ENCODE measurements around the gene MT1M. TPM values are rescaled to one million over a fixed set of nuclear protein-coding genes. Genes with fewer than 3 reads are reported as not detected.
"Not testable (repeated sequence)": the region's sequence is repeated elsewhere in the genome, so short reads cannot be mapped to it uniquely, and the experiment has no call there.

Gene MT1M
- total and polyA plus RNA-seq, 10 of the 15 experiments (the other 5 are each of a cell fraction or from before 2014, with no cell fraction given), result not detected

DNA sequence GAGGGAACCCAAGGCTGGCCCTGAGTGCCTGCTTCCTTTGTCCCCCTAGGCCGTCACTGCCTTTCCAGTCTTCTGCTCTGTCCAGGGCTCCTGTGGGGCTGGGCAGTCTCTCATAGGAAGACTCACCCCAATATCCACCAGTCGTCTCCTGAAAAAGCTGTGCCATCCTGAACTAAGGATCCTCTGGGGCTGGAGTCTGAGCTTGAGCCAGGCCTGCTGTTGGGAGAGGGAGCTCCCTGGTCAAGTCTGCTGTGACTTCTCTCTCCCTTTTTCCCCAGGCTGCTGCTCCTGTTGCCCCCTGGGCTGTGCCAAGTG is 38.1 kb downstream of the MT1M start:
- in situ Hi-C loops (cut with MboI) (no loop called here), intact Hi-C loops (cut with micrococcal nuclease; ENCODE audit: unreplicated experiment) (no loop called here)
- H3K36me3 ChIP-seq (ENCODE audit: control insufficient read depth in 2 of 2, insufficient read depth in 2 of 2, low read length in 1 of 2), result no peaks in the 10 kb centered on the region
- no peak overlapping the region for H3K9ac ChIP-seq (ENCODE audit: control insufficient read depth, insufficient read depth, low read length)
- ChIA-PET RAD21 (ENCODE audit: unreplicated experiment) (no interaction called here), SMC1A (ENCODE audit: uncharacterized antibody, unreplicated experiment) (no interaction called here), POLR2A (interaction anchor here (0.8 kb wide), 1 partner anchor 31 kb away, joined by 3 read pairs; no protein-coding TSS in a partner anchor), CTCF (interaction anchor here (1.0 to 1.6 kb wide), 2 partner anchors 31 to 219 kb away, joined by 3 to 4 read pairs; partner anchors contain the start of genes NUDT21 and OGFOD1)
- H2AFZ ChIP-seq (ENCODE audit: control insufficient read depth, low read depth, low read length), result no peak overlapping the region
- no peak for FAIRE-seq
- WGBS (ENCODE audit: insufficient coverage, insufficient replicate concordance, low lambda C conversion rate, missing lambda C conversion rate), result 0% methylated on average over 2 of the region's 2 CpGs
- no peaks in the 10 kb centered on the region for H3K9me3 ChIP-seq (replicated peaks; ENCODE audit: control insufficient read depth, insufficient read depth, low read length)
- H3K27ac ChIP-seq (ENCODE audit: control insufficient read depth, insufficient read depth), result no peak overlapping the region
- DNase-seq (ENCODE audit: low read depth, low spot score), result no peak
- no peak for TF ChIP-seq TCF7 (IDR thresholded peaks at IDR 0.05; ENCODE audit: borderline replicate concordance)
- no peak for TF ChIP-seq JUNB (IDR thresholded peaks at IDR 0.05)
- TF ChIP-seq, protein P1, sequence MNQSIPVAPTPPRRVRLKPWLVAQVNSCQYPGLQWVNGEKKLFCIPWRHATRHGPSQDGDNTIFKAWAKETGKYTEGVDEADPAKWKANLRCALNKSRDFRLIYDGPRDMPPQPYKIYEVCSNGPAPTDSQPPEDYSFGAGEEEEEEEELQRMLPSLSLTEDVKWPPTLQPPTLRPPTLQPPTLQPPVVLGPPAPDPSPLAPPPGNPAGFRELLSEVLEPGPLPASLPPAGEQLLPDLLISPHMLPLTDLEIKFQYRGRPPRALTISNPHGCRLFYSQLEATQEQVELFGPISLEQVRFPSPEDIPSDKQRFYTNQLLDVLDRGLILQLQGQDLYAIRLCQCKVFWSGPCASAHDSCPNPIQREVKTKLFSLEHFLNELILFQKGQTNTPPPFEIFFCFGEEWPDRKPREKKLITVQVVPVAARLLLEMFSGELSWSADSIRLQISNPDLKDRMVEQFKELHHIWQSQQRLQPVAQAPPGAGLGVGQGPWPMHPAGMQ (IDR thresholded peaks at IDR 0.05; ENCODE audit: borderline replicate concordance), result no peak
- no peak for TF ChIP-seq SIX5 (IDR thresholded peaks at IDR 0.05; ENCODE audit: low read depth, low read length, severe bottlenecking)
- no peak for TF ChIP-seq LARP7 (IDR thresholded peaks at IDR 0.05)
- TF ChIP-seq YBX1 (IDR thresholded peaks at IDR 0.05), result no peak
- H3K4me2 ChIP-seq (ENCODE audit: control insufficient read depth, insufficient read depth), result no peak overlapping the region
- BruUV-seq (replicated peaks), result no TSS peak
- H3K79me2 ChIP-seq (ENCODE audit: control insufficient read depth, insufficient read depth, low read length), result no peaks in the 10 kb centered on the region
- ATAC-seq, result no peak
- no peak overlapping the region for H3K4me3 ChIP-seq
- H3K4me1 ChIP-seq (ENCODE audit: control insufficient read depth, insufficient read depth, low read length), result no peaks in the 10 kb centered on the region
- H3K27me3 ChIP-seq (replicated peaks in 1 of 2; ENCODE audit: control insufficient read depth in 2 of 2, insufficient read depth in 2 of 2, low read length in 1 of 2), result peaks cover 19 to 26% of the 10 kb centered on the region in 2 experiments
- H4K20me1 ChIP-seq (ENCODE audit: control insufficient read depth, insufficient read depth), result no peaks in the 10 kb centered on the region

DNA sequence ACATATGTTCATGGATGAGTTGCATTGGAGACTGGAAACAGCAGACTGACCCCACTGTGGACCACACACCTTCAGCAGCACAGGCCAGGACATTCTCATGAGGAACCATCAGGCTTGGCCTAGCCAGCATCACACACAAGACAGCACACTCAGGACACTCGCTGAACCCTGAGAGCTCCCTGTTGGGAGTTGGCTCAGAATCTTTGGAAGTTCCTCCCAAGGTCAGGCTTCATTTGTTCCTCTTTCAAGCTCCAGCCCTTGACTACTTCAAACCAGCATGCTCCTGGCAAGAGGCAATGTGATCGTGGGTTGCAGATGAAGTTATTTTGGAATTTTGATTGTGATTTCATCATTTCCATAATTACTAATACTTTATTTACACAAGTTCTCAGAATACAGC is 39.2 kb downstream of the MT1M start:
- WGBS (ENCODE audit: insufficient coverage, insufficient replicate concordance, low lambda C conversion rate, missing lambda C conversion rate), result 41% methylated on average over 2 of the region's 2 CpGs
- ChIA-PET RAD21 (ENCODE audit: unreplicated experiment) (interaction anchor here (2.5 kb wide), 1 partner anchor 30 kb away, joined by 11 read pairs; no protein-coding TSS in a partner anchor), CTCF (interaction anchor here (1.6 kb wide), 1 partner anchor 30 kb away, joined by 4 read pairs; no protein-coding TSS in a partner anchor), SMC1A (ENCODE audit: uncharacterized antibody, unreplicated experiment) (interaction anchor here (1.2 kb wide), 1 partner anchor 30 kb away, joined by 5 read pairs; no protein-coding TSS in a partner anchor)
- H4K20me1 ChIP-seq (ENCODE audit: control insufficient read depth, insufficient read depth); H3K4me3 ChIP-seq; POLR2A ChIA-PET; H3K9me3 ChIP-seq (replicated peaks; ENCODE audit: control insufficient read depth, insufficient read depth, low read length); H3K9ac ChIP-seq (ENCODE audit: control insufficient read depth, insufficient read depth, low read length); FAIRE-seq; ATAC-seq; in situ Hi-C loops (cut with MboI); H3K36me3 ChIP-seq (ENCODE audit: control insufficient read depth in 2 of 2, insufficient read depth in 2 of 2, low read length in 1 of 2); H3K4me1 ChIP-seq (ENCODE audit: control insufficient read depth, insufficient read depth, low read length); H3K4me2 ChIP-seq (ENCODE audit: control insufficient read depth, insufficient read depth); DNase-seq (ENCODE audit: low read depth, low spot score); H3K27ac ChIP-seq (ENCODE audit: control insufficient read depth, insufficient read depth); H3K79me2 ChIP-seq (ENCODE audit: control insufficient read depth, insufficient read depth, low read length); intact Hi-C loops (cut with micrococcal nuclease; ENCODE audit: unreplicated experiment); H2AFZ ChIP-seq (ENCODE audit: control insufficient read depth, low read depth, low read length); BruUV-seq (replicated peaks): not testable (repeated sequence)
- H3K27me3 ChIP-seq (replicated peaks in 1 of 2; ENCODE audit: control insufficient read depth in 2 of 2, insufficient read depth in 2 of 2, low read length in 1 of 2), result peaks cover 19 to 23% of the 10 kb centered on the region in 2 experiments

DNA sequence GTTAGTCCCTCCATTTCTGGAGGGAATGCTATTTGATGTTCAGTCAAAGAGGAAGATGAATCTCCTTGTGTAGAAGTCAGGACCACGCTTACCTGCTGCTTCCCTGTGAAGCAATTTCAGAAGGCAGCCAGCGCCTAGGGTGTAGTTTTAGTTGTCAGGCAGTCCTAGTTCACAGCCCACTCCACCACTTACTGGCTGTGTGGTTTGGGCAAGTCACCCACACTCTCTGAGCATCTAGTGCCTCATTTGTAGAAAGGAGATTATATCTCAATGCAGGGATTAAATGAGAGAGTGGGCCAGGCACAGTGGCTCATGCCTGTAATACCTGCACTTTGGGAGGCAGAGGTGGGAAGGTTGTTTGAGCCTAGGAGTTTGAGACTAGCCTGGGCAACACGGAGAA is 39.7 kb downstream of the MT1M start:
- H3K4me2 ChIP-seq (ENCODE audit: control insufficient read depth, insufficient read depth); H3K36me3 ChIP-seq (ENCODE audit: control insufficient read depth in 2 of 2, insufficient read depth in 2 of 2, low read length in 1 of 2); BruUV-seq (replicated peaks); intact Hi-C loops (cut with micrococcal nuclease; ENCODE audit: unreplicated experiment); H2AFZ ChIP-seq (ENCODE audit: control insufficient read depth, low read depth, low read length); in situ Hi-C loops (cut with MboI); H3K79me2 ChIP-seq (ENCODE audit: control insufficient read depth, insufficient read depth, low read length); DNase-seq (ENCODE audit: low read depth, low spot score); H3K4me3 ChIP-seq; H3K9me3 ChIP-seq (replicated peaks; ENCODE audit: control insufficient read depth, insufficient read depth, low read length); POLR2A ChIA-PET; H3K9ac ChIP-seq (ENCODE audit: control insufficient read depth, insufficient read depth, low read length); H4K20me1 ChIP-seq (ENCODE audit: control insufficient read depth, insufficient read depth); H3K27ac ChIP-seq (ENCODE audit: control insufficient read depth, insufficient read depth); H3K4me1 ChIP-seq (ENCODE audit: control insufficient read depth, insufficient read depth, low read length); ATAC-seq: not testable (repeated sequence)
- peak; percentile 83 for FAIRE-seq
- ChIA-PET RAD21 (ENCODE audit: unreplicated experiment) (interaction anchor here (2.5 kb wide), 1 partner anchor 30 kb away, joined by 11 read pairs; no protein-coding TSS in a partner anchor), SMC1A (ENCODE audit: uncharacterized antibody, unreplicated experiment) (interaction anchor here (1.2 kb wide), 1 partner anchor 30 kb away, joined by 5 read pairs; no protein-coding TSS in a partner anchor), CTCF (interaction anchor here (1.1 to 2.6 kb wide), 2 partner anchors 30 to 69 kb away, joined by 6 to 28 read pairs; no protein-coding TSS in a partner anchor)
- 28% methylated on average over 3 of the region's 3 CpGs for WGBS (ENCODE audit: insufficient coverage, insufficient replicate concordance, low lambda C conversion rate, missing lambda C conversion rate)
- H3K27me3 ChIP-seq (replicated peaks in 1 of 2; ENCODE audit: control insufficient read depth in 2 of 2, insufficient read depth in 2 of 2, low read length in 1 of 2), result peaks cover 15 to 23% of the 10 kb centered on the region in 2 experiments
